ENCODE measurements around the gene TMEM132D.

DNA sequence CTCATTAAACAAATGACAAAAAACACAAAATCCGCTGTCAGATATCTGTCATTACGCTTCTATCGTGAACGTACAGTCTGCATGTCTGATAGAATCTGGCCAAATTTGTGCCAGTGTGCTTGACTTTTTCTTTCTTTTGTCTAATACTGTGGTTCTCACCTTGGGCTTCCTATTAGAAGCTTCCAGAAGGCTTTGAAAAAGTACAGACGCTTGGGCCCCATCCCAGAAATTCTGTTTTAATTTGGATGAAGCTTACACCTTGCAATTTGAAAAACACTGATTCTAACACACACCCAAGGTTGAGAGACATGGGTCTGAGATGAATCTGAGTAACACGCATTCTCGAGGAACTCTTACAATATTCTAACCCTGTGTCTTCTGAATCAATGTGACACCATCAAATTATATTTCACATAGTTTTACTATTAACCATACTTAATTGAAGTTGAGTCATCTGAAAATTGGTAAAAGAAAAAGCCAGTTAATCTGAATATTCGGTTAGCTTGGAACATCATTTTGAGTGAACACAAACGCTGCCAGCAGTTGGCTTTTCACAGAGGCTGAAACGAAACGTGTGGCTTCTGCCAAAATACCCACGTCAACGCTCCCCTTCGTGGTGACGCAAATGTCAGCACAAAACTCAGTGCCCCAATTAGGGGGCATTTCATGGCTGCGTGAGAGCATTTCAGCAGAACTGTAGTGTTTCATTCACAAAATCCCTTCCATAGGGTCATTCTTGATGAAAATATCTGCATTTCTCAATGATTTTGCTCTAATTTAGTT is 420.5 kb downstream of the TMEM132D start:
- TF ChIP-seq, protein P1, sequence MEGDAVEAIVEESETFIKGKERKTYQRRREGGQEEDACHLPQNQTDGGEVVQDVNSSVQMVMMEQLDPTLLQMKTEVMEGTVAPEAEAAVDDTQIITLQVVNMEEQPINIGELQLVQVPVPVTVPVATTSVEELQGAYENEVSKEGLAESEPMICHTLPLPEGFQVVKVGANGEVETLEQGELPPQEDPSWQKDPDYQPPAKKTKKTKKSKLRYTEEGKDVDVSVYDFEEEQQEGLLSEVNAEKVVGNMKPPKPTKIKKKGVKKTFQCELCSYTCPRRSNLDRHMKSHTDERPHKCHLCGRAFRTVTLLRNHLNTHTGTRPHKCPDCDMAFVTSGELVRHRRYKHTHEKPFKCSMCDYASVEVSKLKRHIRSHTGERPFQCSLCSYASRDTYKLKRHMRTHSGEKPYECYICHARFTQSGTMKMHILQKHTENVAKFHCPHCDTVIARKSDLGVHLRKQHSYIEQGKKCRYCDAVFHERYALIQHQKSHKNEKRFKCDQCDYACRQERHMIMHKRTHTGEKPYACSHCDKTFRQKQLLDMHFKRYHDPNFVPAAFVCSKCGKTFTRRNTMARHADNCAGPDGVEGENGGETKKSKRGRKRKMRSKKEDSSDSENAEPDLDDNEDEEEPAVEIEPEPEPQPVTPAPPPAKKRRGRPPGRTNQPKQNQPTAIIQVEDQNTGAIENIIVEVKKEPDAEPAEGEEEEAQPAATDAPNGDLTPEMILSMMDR (IDR thresholded peaks at IDR 0.05; ENCODE audit: extremely low read depth in 1 of 2, insufficient read depth in 1 of 2, low read depth in 1 of 2, low read length in 2 of 2), result no peak
- no peak for TF ChIP-seq POLR2A (IDR thresholded peaks at IDR 0.05; ENCODE audit: low read depth, low read length)
- TF ChIP-seq JUN (IDR thresholded peaks at IDR 0.05; ENCODE audit: borderline replicate concordance, insufficient read depth, insufficient read length, low read depth), result no peak
- TF ChIP-seq, protein P2, sequence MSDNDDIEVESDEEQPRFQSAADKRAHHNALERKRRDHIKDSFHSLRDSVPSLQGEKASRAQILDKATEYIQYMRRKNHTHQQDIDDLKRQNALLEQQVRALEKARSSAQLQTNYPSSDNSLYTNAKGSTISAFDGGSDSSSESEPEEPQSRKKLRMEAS (IDR thresholded peaks at IDR 0.05; ENCODE audit: insufficient read depth, insufficient read length), result no peak
- no peak for TF ChIP-seq EZH2 (IDR thresholded peaks at IDR 0.05; ENCODE audit: borderline replicate concordance, low read depth, low read length, severe bottlenecking)
